ENCODE results near the gene SAMD4B.

GRCh38 chr19:39293394-39293793 is 48.8 kb upstream of the SAMD4B start:
- TF ChIP-seq CTCF (IDR thresholded peaks at IDR 0.05) (no peak), POLR2A (IDR thresholded peaks at IDR 0.05) (no peak)
